Activated CD8-positive, alpha-beta T cell treated with anti-CD3 and anti-CD28 coated beads for 36 hours (primary cell): Measurements from ENCODE around the gene PLEKHA7. TPM values are rescaled to one million over a fixed set of nuclear protein-coding genes. Genes with fewer than 3 reads are reported as not detected.

Experiments
- ATAC-seq: fragments of 200-7000 bp; cut with Tn5 transposase; one replicate; pipeline ENCODE4 v1.10.0; 2021; ENCODE audit warnings: mild to moderate bottlenecking, moderate library complexity
- CTCF ChIA-PET: fragments of 350-600 bp; sonication (Branson Sonifier 250); formaldehyde crosslinking; loops from one replicate; lab custom pipeline; 2021; ENCODE audit warnings: antibody characterized with exemption; lab: Charles Lee
- POLR2A ChIA-PET: fragments of 350-600 bp; sonication (Branson Sonifier 250); formaldehyde crosslinking; loops from one replicate; lab custom pipeline; 2021; ENCODE audit warnings: antibody characterized with exemption; lab: Charles Lee
- DNase-seq: peaks from one replicate; pipeline ENCODE4 v3.0.0-alpha.2; 2020
- H3K27ac Mint-ChIP-seq: one replicate; pipeline ENCODE4 v1.8.0; 2021; ENCODE audit warnings: mild to moderate bottlenecking, mixed read lengths
- H3K27me3 Mint-ChIP-seq: one replicate; pipeline ENCODE4 v1.8.0; 2021; ENCODE audit warnings: mixed read lengths
- H3K36me3 Mint-ChIP-seq: one replicate; pipeline ENCODE4 v1.8.0; 2021; ENCODE audit warnings: low read depth, mixed read lengths
- H3K4me1 Mint-ChIP-seq: one replicate; pipeline ENCODE4 v1.8.0; 2021; ENCODE audit warnings: low read depth, mixed read lengths
- H3K4me3 Mint-ChIP-seq: one replicate; pipeline ENCODE4 v1.8.0; 2021; ENCODE audit warnings: mild to moderate bottlenecking, moderate library complexity, mixed read lengths
- H3K9me3 Mint-ChIP-seq: one replicate; pipeline ENCODE4 v1.8.0; 2021; ENCODE audit warnings: mixed read lengths
- intact Hi-C: fragments of 100-400 bp; cut with micrococcal nuclease; formaldehyde crosslinking; loops from one replicate; pipeline ENCODE4 v1.10.0; 2022
- total RNA-seq, 2 experiments: library from RNA; stranded (reverse); gene quantifications; one replicate each; pipeline ENCODE4 v1.2.3, GENCODE V29; 2021
- TF ChIP-seq, protein P1 (sequence below): fragments of 200-600 bp; IDR thresholded peaks from one replicate; pipeline ENCODE4 v1.8.0; 2022; ENCODE audit warnings: antibody characterized with exemption, mild to moderate bottlenecking

Gene PLEKHA7
- total RNA-seq, 2 experiments from 2014 or later: 6.0 to 6.6 TPM

DNA sequence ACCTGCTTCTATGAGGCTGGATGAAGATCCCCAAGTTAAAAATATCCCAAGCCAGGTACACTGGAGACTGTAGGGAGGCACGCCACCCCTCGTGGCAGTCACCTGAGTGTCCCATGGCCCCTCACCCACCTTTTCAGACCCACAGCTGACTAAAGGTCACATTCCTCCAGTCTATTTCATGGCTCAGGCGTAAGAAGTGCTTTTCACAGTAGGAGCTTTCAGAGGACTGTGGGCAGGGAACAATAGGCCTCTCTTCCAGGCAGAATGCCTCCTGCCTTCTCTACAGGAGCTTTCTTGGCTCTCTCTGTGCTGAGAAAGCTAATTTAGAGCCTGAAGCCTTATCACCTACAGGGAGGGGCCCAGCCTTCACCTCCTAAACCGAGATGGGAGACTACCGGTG, 201.9 kb downstream of the PLEKHA7 start:
- intact Hi-C loops: no loop called here
- POLR2A ChIA-PET: no interaction called here
- H3K9me3 Mint-ChIP-seq: no peaks in the 10 kb centered on the region
- no peak for DNase-seq
- ATAC-seq: no peak
- no peaks in the 10 kb centered on the region for H3K4me1 Mint-ChIP-seq
- no peak overlapping the region for H3K27ac Mint-ChIP-seq
- CTCF ChIA-PET: interaction anchor here (3.4 kb wide), 1 partner anchor 8 kb away, joined by 34 read pairs; no protein-coding TSS in a partner anchor
- TF ChIP-seq, protein P1, sequence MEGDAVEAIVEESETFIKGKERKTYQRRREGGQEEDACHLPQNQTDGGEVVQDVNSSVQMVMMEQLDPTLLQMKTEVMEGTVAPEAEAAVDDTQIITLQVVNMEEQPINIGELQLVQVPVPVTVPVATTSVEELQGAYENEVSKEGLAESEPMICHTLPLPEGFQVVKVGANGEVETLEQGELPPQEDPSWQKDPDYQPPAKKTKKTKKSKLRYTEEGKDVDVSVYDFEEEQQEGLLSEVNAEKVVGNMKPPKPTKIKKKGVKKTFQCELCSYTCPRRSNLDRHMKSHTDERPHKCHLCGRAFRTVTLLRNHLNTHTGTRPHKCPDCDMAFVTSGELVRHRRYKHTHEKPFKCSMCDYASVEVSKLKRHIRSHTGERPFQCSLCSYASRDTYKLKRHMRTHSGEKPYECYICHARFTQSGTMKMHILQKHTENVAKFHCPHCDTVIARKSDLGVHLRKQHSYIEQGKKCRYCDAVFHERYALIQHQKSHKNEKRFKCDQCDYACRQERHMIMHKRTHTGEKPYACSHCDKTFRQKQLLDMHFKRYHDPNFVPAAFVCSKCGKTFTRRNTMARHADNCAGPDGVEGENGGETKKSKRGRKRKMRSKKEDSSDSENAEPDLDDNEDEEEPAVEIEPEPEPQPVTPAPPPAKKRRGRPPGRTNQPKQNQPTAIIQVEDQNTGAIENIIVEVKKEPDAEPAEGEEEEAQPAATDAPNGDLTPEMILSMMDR: no peak
- no peaks in the 10 kb centered on the region for H3K36me3 Mint-ChIP-seq
- no peaks in the 10 kb centered on the region for H3K27me3 Mint-ChIP-seq
- no peak overlapping the region for H3K4me3 Mint-ChIP-seq

DNA sequence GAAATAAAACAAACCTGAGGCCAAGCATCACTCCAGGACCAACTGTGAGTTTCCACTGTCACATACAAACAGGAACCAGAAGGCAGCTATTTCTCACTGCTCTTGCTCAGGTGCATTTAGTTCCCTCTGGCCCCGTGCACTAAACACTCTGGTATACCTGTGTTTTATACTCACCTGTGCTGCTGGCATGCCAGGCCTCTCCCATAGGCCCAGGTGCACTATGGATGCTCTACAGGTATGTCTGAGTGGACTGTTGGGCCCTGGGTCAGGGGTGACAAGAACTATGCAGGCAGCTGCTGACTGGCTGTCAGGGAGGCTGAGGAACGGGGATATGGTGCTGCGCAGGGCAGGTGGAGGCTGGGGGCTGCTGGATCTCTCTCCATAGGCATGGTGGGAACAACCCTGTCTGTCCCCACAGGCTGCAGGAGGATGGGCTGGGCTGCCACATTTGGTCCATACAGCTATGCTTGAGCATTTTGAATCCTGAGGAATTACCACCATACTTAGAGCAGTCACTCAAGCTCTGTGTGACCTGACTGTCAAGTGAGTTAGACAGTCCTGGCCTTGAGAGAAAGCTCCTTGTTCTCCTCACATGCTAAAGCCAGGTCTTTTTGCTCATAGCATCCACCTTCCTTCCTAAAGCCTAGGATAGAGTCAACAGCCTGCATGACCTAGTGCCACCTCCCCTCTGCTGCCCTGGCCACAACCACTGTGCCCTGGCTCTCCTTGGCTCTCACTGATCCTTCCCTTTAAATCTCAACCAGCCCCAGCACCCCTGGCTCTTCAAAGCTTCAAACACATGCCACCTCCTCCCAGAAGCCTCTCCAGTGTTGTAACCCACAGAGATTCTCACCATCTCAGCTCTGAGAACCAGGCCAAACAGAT, 202.8 kb downstream of the PLEKHA7 start:
- ATAC-seq (no peak), DNase-seq (no peak)
- CTCF ChIA-PET: interaction anchor here (1.4 to 3.4 kb wide), 3 partner anchors 9 to 26 kb away, joined by 3 to 34 read pairs (median 6); no protein-coding TSS in a partner anchor
- intact Hi-C loops: no loop called here
- Mint-ChIP-seq H3K36me3 (no peaks in the 10 kb centered on the region), H3K9me3 (no peaks in the 10 kb centered on the region), H3K4me3 (no peak overlapping the region), H3K27me3 (no peaks in the 10 kb centered on the region), H3K27ac (peak overlapping the region; percentile 43), H3K4me1 (no peaks in the 10 kb centered on the region)
- TF ChIP-seq, protein P1: no peak
- POLR2A ChIA-PET: interaction anchor here (0.7 to 1.7 kb wide), 3 partner anchors 11 to 265 kb away, joined by 3 read pairs; no protein-coding TSS in a partner anchor

DNA sequence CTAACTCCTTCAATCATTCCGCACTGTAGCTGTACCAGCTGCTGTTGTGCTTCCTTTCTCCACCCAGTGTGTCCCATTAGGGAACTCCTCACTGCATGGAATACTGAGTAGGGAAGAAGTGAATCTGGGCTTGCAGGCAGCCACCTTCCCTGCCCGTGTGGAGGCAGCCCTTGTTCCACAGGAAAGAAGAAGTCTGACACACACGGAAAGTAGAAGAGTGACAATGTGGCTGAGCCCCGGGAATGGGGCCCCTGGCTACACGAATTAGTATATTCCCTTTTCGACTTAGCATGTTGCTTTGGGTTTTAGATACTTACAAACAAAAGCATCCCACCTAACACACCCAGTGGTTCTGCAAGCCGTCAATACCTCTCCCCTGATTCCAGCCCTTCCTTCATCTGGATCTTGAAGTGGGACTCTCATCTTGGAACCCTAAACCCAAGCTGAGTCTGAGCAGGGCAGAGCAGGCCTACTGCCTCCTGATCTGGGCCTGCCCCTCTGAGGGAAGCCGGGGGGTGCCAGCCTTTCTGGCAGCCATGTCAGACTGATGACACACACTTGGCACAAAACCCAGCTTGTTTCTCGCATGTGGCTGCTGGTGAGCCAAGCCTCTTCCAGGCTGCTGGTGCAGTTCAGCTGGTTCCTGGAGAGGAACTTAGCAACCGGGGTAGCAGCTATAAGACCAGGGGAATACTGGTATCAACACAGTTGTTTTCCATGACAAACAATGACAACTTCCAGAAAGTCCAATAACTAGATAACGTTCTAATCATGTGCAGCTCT, 204.1 kb downstream of the PLEKHA7 start:
- Mint-ChIP-seq H3K27ac (no peak overlapping the region), H3K36me3 (no peaks in the 10 kb centered on the region), H3K4me3 (no peak overlapping the region), H3K4me1 (no peaks in the 10 kb centered on the region), H3K27me3 (no peaks in the 10 kb centered on the region), H3K9me3 (no peaks in the 10 kb centered on the region)
- ATAC-seq (no peak), DNase-seq (no peak)
- intact Hi-C loops: no loop called here
- ChIA-PET POLR2A (interaction anchor here (1.7 kb wide), 1 partner anchor 10 kb away, joined by 3 read pairs; no protein-coding TSS in a partner anchor), CTCF (interaction anchor here (1.4 to 3.4 kb wide), 3 partner anchors 11 to 25 kb away, joined by 3 to 34 read pairs (median 6); no protein-coding TSS in a partner anchor)
- TF ChIP-seq, protein P1: no peak

DNA sequence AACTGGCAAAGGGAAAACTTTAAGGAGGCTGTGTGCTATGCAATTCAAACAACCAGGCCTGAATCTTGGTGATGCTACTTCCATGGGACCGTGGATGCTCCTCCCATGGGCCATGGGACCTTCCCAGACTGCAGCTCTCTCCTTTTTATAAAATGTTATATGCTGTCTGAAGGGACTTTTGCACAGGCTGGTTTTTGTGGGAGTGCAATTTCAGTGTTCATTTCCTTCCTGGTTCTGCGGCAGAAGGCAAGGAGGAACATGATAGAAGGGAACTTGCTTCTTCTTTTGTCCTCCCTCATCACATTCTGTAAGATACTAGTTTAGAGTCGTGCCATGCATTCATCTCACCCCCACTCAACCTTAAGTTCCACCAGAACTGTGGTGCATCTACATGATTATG, 206.9 kb downstream of the PLEKHA7 start:
- no peak overlapping the region for H3K27ac Mint-ChIP-seq
- intact Hi-C loops: no loop called here
- no peak overlapping the region for H3K4me3 Mint-ChIP-seq
- ChIA-PET CTCF (interaction anchor here (1.2 to 3.4 kb wide), 2 partner anchors 13 to 22 kb away, joined by 5 to 16 read pairs; no protein-coding TSS in a partner anchor), POLR2A (no interaction called here)
- DNase-seq (no peak), ATAC-seq (no peak)
- H3K27me3 Mint-ChIP-seq: no peaks in the 10 kb centered on the region
- no peaks in the 10 kb centered on the region for H3K4me1 Mint-ChIP-seq
- TF ChIP-seq, protein P1: no peak
- H3K9me3 Mint-ChIP-seq: no peaks in the 10 kb centered on the region
- H3K36me3 Mint-ChIP-seq: no peaks in the 10 kb centered on the region
